ENCODE results near the gene IQSEC2.

The IQSEC2 gene

GRCh38 chrX:53305219-53305995 lies 24.0 kb upstream of the IQSEC2 start:
- no peak for DNase-seq (ENCODE audit: low read depth in 2 of 2)

GRCh38 chrX:53303195-53303594 lies 21.8 kb upstream of the IQSEC2 start:
- no peak for DNase-seq (ENCODE audit: low read depth in 2 of 2)

GRCh38 chrX:53300157-53300556 lies 18.8 kb upstream of the IQSEC2 start:
- no peak for DNase-seq (ENCODE audit: low read depth in 2 of 2)

GRCh38 chrX:53294024-53294648 lies 12.8 kb upstream of the IQSEC2 start:
- no peak for DNase-seq (ENCODE audit: low read depth in 2 of 2)

GRCh38 chrX:53291596-53291995 lies 10.2 kb upstream of the IQSEC2 start:
- DNase-seq (ENCODE audit: low read depth in 2 of 2) = no peak

GRCh38 chrX:53290441-53291041 lies 9.2 kb upstream of the IQSEC2 start:
- no peak for DNase-seq (ENCODE audit: low read depth in 2 of 2)

- no peak for DNase-seq (ENCODE audit: low read depth in 2 of 2)
Measured at GRCh38 chrX:53288189-53288588, 6.8 kb upstream of the IQSEC2 start.

- no peak for DNase-seq (ENCODE audit: low read depth in 2 of 2)
Measured at GRCh38 chrX:53287493-53288138, 6.2 kb upstream of the IQSEC2 start.

- DNase-seq (ENCODE audit: low read depth in 2 of 2) = no peak
Measured at GRCh38 chrX:53286171-53286570, 4.8 kb upstream of the IQSEC2 start.

GRCh38 chrX:53285591-53285990 lies 4.2 kb upstream of the IQSEC2 start:
- DNase-seq (ENCODE audit: low read depth in 2 of 2) = no peak

GRCh38 chrX:53284684-53285447 lies 3.5 kb upstream of the IQSEC2 start:
- DNase-seq (ENCODE audit: low read depth in 2 of 2) = no peak

GRCh38 chrX:53283567-53283966 lies 2.2 kb upstream of the IQSEC2 start:
- no peak for DNase-seq (ENCODE audit: low read depth in 2 of 2)

GRCh38 chrX:53283099-53283498 lies 1.7 kb upstream of the IQSEC2 start:
- no peak for DNase-seq (ENCODE audit: low read depth in 2 of 2)

GRCh38 chrX:53281963-53282695 lies 745 bp upstream of the IQSEC2 start:
- no peak for DNase-seq (ENCODE audit: low read depth in 2 of 2)

GRCh38 chrX:53280331-53281320 lies 758 bp downstream of the IQSEC2 start:
- DNase-seq (ENCODE audit: low read depth in 2 of 2) = no peak

GRCh38 chrX:53279296-53280237 lies 1.8 kb downstream of the IQSEC2 start:
- no peak for DNase-seq (ENCODE audit: low read depth in 2 of 2)

GRCh38 chrX:53272808-53273337 lies 8.5 kb downstream of the IQSEC2 start:
- DNase-seq (ENCODE audit: low read depth in 2 of 2) = no peak

GRCh38 chrX:53269536-53270107 lies 11.8 kb downstream of the IQSEC2 start:
- no peak for DNase-seq (ENCODE audit: low read depth in 2 of 2)
